Panc1 (cell line): ENCODE measurements around the gene CFAP57. TPM values are rescaled to one million over a fixed set of nuclear protein-coding genes. Genes with fewer than 3 reads are reported as not detected.

ENCODE experiments used
- ATAC-seq: fragments of 200-7000 bp; cut with Tn5 transposase; 2 replicates; pipeline ENCODE4 v1.9.1; 2020; ENCODE audit warnings: mild to moderate bottlenecking, moderate library complexity
- BruUV-seq: library from RNA; stranded (reverse); fragments of 400-500 nt; replicated peaks from 2 replicates; lab custom pipeline; 2021; lab: Mats Ljungman, UMichigan
- CTCF ChIA-PET: fragments of 300-600 bp; sonication (Branson Sonifier 250); formaldehyde crosslinking; loops from one replicate; lab custom pipeline; 2022; ENCODE audit warnings: antibody characterized with exemption; lab: Charles Lee
- POLR2A ChIA-PET: fragments of 300-600 bp; sonication (Branson Sonifier 250); formaldehyde crosslinking; loops from one replicate; lab custom pipeline; 2022; ENCODE audit warnings: antibody characterized with exemption; lab: Charles Lee
- DNase-seq: peaks from one replicate; pipeline ENCODE4 v3.0.0-alpha.2; 2010; ENCODE audit warnings: low read depth, low spot score
- H3K27ac ChIP-seq: 2 replicates; pipeline ENCODE4 v1.5.1; 2011; ENCODE audit warnings: mild to moderate bottlenecking, low read length, inconsistent platforms
- H3K27me3 ChIP-seq: fragments of 200-500 bp; sonication (Bioruptor generic); 2 replicates; pipeline ENCODE4 v1.6.0; 2014; ENCODE audit warnings: low read length, inconsistent platforms; ENCODE audit not compliant: control insufficient read depth, insufficient read depth
- H3K36me3 ChIP-seq: fragments of 200-500 bp; sonication (Bioruptor generic); 2 replicates; pipeline ENCODE4 v1.5.1; 2014; ENCODE audit warnings: inconsistent platforms, mild to moderate bottlenecking, low read length, moderate library complexity; ENCODE audit not compliant: control insufficient read depth, insufficient read depth
- H3K4me1 ChIP-seq: 2 replicates; pipeline ENCODE4 v1.5.1; 2011; ENCODE audit warnings: inconsistent platforms, mild to moderate bottlenecking, low read length, moderate library complexity; ENCODE audit not compliant: control insufficient read depth, insufficient read depth
- H3K4me3 ChIP-seq, 2 experiments: 2 replicates each; pipeline ENCODE4 v1.5.1; 2011 to 2012; ENCODE audit warnings: low read depth in 2 of 2, low read length in 2 of 2, mild to moderate bottlenecking in 2 of 2, inconsistent platforms in 1 of 2, moderate library complexity in 1 of 2
- H3K9me3 ChIP-seq: fragments of 200-500 bp; sonication (Bioruptor generic); 2 replicates; pipeline ENCODE4 v1.5.1; 2014; ENCODE audit warnings: low read depth, mild to moderate bottlenecking, inconsistent platforms, low read length, moderate library complexity; ENCODE audit not compliant: control insufficient read depth, insufficient read depth
- POLR2AphosphoS5 ChIP-seq: IDR thresholded peaks from 2 replicates; pipeline ENCODE4 v1.6.1; 2012; ENCODE audit warnings: mild to moderate bottlenecking, low read depth, low read length, moderate library complexity
- SIN3A ChIP-seq: IDR thresholded peaks from 2 replicates; pipeline ENCODE4 v1.6.1; 2012; ENCODE audit warnings: low read depth, mild to moderate bottlenecking, low read length, moderate library complexity, borderline replicate concordance; ENCODE audit not compliant: insufficient read depth
- TCF7L2 ChIP-seq: IDR thresholded peaks from 2 replicates; pipeline ENCODE4 v1.6.1; 2011; ENCODE audit warnings: mild to moderate bottlenecking, low read depth, low read length, inconsistent platforms
- in situ Hi-C: cut with HindIII; loops from 2 replicates; pipeline ENCODE4 v1.10.0; 2016; ENCODE audit warnings: low sequenced_read_pairs, low pct_unique_long_range_greater_than_20kb
- intact Hi-C: fragments of 100-400 bp; cut with micrococcal nuclease; formaldehyde crosslinking; loops from one replicate; pipeline ENCODE4 v1.10.0; 2022; ENCODE audit not compliant: unreplicated experiment
- total RNA-seq: library from RNA; stranded (reverse); gene quantifications from one replicate; pipeline ENCODE4 v1.2.1, GENCODE V29; 2021; ENCODE audit not compliant: unreplicated experiment
- TF ChIP-seq, protein P1 (sequence below): fragments of 450-650 bp; IDR thresholded peaks from 2 replicates; pipeline ENCODE4 v1.5.1; 2017; ENCODE audit warnings: mild to moderate bottlenecking
- TF ChIP-seq, protein P2 (sequence below), 2 experiments: IDR thresholded peaks; 2 replicates each; pipeline ENCODE4 v1.6.1; 2011 to 2012; ENCODE audit warnings: low read depth in 2 of 2, control low read depth in 1 of 2, low read length in 1 of 2, mild to moderate bottlenecking in 1 of 2, moderate library complexity in 1 of 2; ENCODE audit not compliant: insufficient read depth in 1 of 2

The CFAP57 gene
- total RNA-seq, 1 experiment from 2014 or later, result 0.69 TPM

- ATAC-seq, result peak; percentile 42; the same call in 1 of the 2 replicates
- H3K4me1 ChIP-seq, result no peaks in the 10 kb centered on the region
- TF ChIP-seq, protein P1, sequence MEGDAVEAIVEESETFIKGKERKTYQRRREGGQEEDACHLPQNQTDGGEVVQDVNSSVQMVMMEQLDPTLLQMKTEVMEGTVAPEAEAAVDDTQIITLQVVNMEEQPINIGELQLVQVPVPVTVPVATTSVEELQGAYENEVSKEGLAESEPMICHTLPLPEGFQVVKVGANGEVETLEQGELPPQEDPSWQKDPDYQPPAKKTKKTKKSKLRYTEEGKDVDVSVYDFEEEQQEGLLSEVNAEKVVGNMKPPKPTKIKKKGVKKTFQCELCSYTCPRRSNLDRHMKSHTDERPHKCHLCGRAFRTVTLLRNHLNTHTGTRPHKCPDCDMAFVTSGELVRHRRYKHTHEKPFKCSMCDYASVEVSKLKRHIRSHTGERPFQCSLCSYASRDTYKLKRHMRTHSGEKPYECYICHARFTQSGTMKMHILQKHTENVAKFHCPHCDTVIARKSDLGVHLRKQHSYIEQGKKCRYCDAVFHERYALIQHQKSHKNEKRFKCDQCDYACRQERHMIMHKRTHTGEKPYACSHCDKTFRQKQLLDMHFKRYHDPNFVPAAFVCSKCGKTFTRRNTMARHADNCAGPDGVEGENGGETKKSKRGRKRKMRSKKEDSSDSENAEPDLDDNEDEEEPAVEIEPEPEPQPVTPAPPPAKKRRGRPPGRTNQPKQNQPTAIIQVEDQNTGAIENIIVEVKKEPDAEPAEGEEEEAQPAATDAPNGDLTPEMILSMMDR, result no peak
- TF ChIP-seq, protein P2, sequence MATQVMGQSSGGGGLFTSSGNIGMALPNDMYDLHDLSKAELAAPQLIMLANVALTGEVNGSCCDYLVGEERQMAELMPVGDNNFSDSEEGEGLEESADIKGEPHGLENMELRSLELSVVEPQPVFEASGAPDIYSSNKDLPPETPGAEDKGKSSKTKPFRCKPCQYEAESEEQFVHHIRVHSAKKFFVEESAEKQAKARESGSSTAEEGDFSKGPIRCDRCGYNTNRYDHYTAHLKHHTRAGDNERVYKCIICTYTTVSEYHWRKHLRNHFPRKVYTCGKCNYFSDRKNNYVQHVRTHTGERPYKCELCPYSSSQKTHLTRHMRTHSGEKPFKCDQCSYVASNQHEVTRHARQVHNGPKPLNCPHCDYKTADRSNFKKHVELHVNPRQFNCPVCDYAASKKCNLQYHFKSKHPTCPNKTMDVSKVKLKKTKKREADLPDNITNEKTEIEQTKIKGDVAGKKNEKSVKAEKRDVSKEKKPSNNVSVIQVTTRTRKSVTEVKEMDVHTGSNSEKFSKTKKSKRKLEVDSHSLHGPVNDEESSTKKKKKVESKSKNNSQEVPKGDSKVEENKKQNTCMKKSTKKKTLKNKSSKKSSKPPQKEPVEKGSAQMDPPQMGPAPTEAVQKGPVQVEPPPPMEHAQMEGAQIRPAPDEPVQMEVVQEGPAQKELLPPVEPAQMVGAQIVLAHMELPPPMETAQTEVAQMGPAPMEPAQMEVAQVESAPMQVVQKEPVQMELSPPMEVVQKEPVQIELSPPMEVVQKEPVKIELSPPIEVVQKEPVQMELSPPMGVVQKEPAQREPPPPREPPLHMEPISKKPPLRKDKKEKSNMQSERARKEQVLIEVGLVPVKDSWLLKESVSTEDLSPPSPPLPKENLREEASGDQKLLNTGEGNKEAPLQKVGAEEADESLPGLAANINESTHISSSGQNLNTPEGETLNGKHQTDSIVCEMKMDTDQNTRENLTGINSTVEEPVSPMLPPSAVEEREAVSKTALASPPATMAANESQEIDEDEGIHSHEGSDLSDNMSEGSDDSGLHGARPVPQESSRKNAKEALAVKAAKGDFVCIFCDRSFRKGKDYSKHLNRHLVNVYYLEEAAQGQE (IDR thresholded peaks at IDR 0.05; ENCODE audit: insufficient read depth in 1 of 2, low read depth in 2 of 2, low read length in 1 of 2), result no peak
- TF ChIP-seq SIN3A (no peak), TCF7L2 (no peak), POLR2AphosphoS5 (no peak)
Observed at GRCh38 chr1:43255438-43256210, 83.5 kb downstream of the CFAP57 start.

GRCh38 chr1:43256675-43257570 lies 84.8 kb downstream of the CFAP57 start:
- ChIA-PET POLR2A (no interaction called here), CTCF (interaction anchor here (0.5 kb wide), 1 partner anchor 414 kb away, joined by 3 read pairs; no protein-coding TSS in a partner anchor)
- no TSS peak for BruUV-seq
- no peaks in the 10 kb centered on the region for H3K4me1 ChIP-seq
- DNase-seq, result no peak
- in situ Hi-C loops (no loop called here), intact Hi-C loops (no loop called here)
- H3K27me3 ChIP-seq, result no peaks in the 10 kb centered on the region
- no peak overlapping the region for H3K27ac ChIP-seq
- H3K36me3 ChIP-seq, result no peaks in the 10 kb centered on the region
- no peaks in the 10 kb centered on the region; the same call in 1 of the 2 replicates for H3K9me3 ChIP-seq
- no peak for TF ChIP-seq POLR2AphosphoS5
- TF ChIP-seq SIN3A, result no peak
- TF ChIP-seq TCF7L2, result no peak
- TF ChIP-seq, protein P1, result no peak
- TF ChIP-seq, protein P2 (IDR thresholded peaks at IDR 0.05; ENCODE audit: insufficient read depth in 1 of 2, low read depth in 2 of 2, low read length in 1 of 2), result no peak
- H3K4me3 ChIP-seq, result no peak overlapping the region
- no peak for ATAC-seq

More at GRCh38 chr1:43255438-43256210, 83.5 kb downstream of the CFAP57 start:
- Histone ChIP-seq H3K27ac (no peak overlapping the region), H3K27me3 (no peaks in the 10 kb centered on the region), H3K36me3 (no peaks in the 10 kb centered on the region), H3K9me3 (no peaks in the 10 kb centered on the region; the same call in 1 of the 2 replicates), H3K4me3 (no peak overlapping the region)
- in situ Hi-C loops, result no loop called here
- no peak for DNase-seq
- POLR2A ChIA-PET, result no interaction called here
- no TSS peak for BruUV-seq
- CTCF ChIA-PET, result no interaction called here
- intact Hi-C loops, result no loop called here
